Endothelial cell of umbilical vein (primary cell): ENCODE results near the gene KLRC2.

Source experiments
- EZH2 ChIP-seq: IDR thresholded peaks from 2 replicates; pipeline ENCODE4 v1.6.1; 2012; ENCODE audit warnings: borderline replicate concordance, low read depth, mild to moderate bottlenecking, moderate library complexity, low read length, inconsistent platforms; ENCODE audit not compliant: severe bottlenecking
- TF ChIP-seq, protein P1 (sequence below), 2 donors: IDR thresholded peaks; 1 replicate in 1 of 2; 2 replicates in 1 of 2; pipeline ENCODE4 v1.5.1; 2011; ENCODE audit warnings: low read length in 2 of 2, mild to moderate bottlenecking in 2 of 2, moderate library complexity in 2 of 2, control low read depth in 1 of 2, inconsistent platforms in 1 of 2, low read depth in 1 of 2; ENCODE audit not compliant: insufficient read depth in 1 of 2; ENCODE audit errors: extremely low read depth in 1 of 2

DNA sequence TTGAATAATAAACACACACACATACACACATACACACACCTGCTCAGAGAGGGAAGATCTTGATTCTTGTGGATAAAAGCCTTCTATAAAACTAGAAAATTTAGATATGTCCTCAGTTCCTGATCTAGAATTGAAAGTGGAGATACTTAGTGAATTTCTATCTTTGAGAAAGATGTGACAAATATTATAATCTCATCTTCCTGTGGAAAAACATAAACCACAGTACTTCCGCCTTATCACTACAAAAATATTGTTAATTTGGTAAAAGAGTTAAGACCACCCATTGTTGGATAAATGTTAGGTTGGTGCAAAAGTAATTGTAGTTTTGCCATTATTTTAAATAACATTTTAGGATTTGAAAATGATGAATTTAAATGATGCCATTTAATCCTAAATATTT, 45.9 kb downstream of the KLRC2 start, which contains the start of gene KLRK1:
- TF ChIP-seq EZH2: no peak
- TF ChIP-seq, protein P1, sequence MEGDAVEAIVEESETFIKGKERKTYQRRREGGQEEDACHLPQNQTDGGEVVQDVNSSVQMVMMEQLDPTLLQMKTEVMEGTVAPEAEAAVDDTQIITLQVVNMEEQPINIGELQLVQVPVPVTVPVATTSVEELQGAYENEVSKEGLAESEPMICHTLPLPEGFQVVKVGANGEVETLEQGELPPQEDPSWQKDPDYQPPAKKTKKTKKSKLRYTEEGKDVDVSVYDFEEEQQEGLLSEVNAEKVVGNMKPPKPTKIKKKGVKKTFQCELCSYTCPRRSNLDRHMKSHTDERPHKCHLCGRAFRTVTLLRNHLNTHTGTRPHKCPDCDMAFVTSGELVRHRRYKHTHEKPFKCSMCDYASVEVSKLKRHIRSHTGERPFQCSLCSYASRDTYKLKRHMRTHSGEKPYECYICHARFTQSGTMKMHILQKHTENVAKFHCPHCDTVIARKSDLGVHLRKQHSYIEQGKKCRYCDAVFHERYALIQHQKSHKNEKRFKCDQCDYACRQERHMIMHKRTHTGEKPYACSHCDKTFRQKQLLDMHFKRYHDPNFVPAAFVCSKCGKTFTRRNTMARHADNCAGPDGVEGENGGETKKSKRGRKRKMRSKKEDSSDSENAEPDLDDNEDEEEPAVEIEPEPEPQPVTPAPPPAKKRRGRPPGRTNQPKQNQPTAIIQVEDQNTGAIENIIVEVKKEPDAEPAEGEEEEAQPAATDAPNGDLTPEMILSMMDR (IDR thresholded peaks at IDR 0.05; ENCODE audit: extremely low read depth in 1 of 2, insufficient read depth in 1 of 2, low read depth in 1 of 2, low read length in 2 of 2): no peak
